H1 (cell line): Measurements from ENCODE around the gene BAAT. TPM values are rescaled to one million over a fixed set of nuclear protein-coding genes. Genes with fewer than 3 reads are reported as not detected.

Experiments
- CTCF ChIA-PET: fragments of 300-600 bp; sonication (Branson Sonifier 250); formaldehyde crosslinking; loops from one replicate; lab custom pipeline; 2021; ENCODE audit not compliant: partially characterized antibody; lab: Charles Lee
- POLR2A ChIA-PET: fragments of 300-600 bp; sonication (Branson Sonifier 250); formaldehyde crosslinking; loops from one replicate; lab custom pipeline; 2021; ENCODE audit warnings: inconsistent platforms; ENCODE audit not compliant: partially characterized antibody; lab: Charles Lee
- DNase-seq, 2 experiments: peaks; one replicate each; pipeline versions ENCODE4 v3.0.0 to v3.0.0-alpha.2; 2010 to 2022; ENCODE audit warnings: low spot score in 2 of 2, low read depth in 1 of 2, mixed read lengths in 1 of 2
- FAIRE-seq: peaks from 2 replicates; lab custom pipeline; 2011; peaks lifted over from hg19 to GRCh38; lab: Jason Lieb, UNC
- H2AFZ ChIP-seq: 2 replicates; pipeline ENCODE4 v1.8.1; 2012; ENCODE audit warnings: low read length, inconsistent platforms
- H2AK5ac ChIP-seq: 2 replicates; pipeline ENCODE4 v1.6.1; 2013; ENCODE audit warnings: low read depth, low read length
- H2BK120ac ChIP-seq: replicated peaks from 2 replicates; pipeline ENCODE3; 2013; ENCODE audit warnings: low read depth, low read length, inconsistent platforms
- H2BK12ac ChIP-seq: 2 replicates; pipeline ENCODE4 v1.6.1; 2013; ENCODE audit warnings: low read depth, low read length
- H2BK15ac ChIP-seq: 2 replicates; pipeline ENCODE4 v1.6.1; 2013; ENCODE audit warnings: low read length
- H2BK20ac ChIP-seq: 2 replicates; pipeline ENCODE4 v1.6.1; 2013; ENCODE audit warnings: low read length
- H2BK5ac ChIP-seq: 2 replicates; pipeline ENCODE4 v1.6.1; 2013; ENCODE audit warnings: low read depth, low read length
- H3K14ac ChIP-seq: 2 replicates; pipeline ENCODE4 v1.6.1; 2013; ENCODE audit warnings: inconsistent platforms; ENCODE audit not compliant: insufficient read length
- H3K18ac ChIP-seq: 2 replicates; pipeline ENCODE4 v1.6.1; 2013; ENCODE audit warnings: low read length; ENCODE audit errors: extremely low read depth
- H3K23ac ChIP-seq: 2 replicates; pipeline ENCODE4 v1.6.1; 2013; ENCODE audit warnings: inconsistent platforms; ENCODE audit not compliant: insufficient read length
- H3K23me2 ChIP-seq: 2 replicates; pipeline ENCODE4 v1.6.1; 2013; ENCODE audit warnings: low read depth, low read length
- H3K27ac ChIP-seq: 2 replicates; pipeline ENCODE4 v1.6.1; 2011; ENCODE audit warnings: low read depth, low read length, inconsistent platforms
- H3K27me3 ChIP-seq, 4 experiments: replicated peaks in 1 of 4; 1 replicate in 1 of 4; 2 replicates in 3 of 4; pipeline versions ENCODE4 v1.6.1 to v1.8.1; 2011 to 2013; ENCODE audit warnings: low read length in 3 of 4, mild to moderate bottlenecking in 3 of 4, inconsistent platforms in 2 of 4, mixed read lengths in 2 of 4, moderate library complexity in 1 of 4; ENCODE audit not compliant: control insufficient read depth in 3 of 4, insufficient read depth in 3 of 4; ENCODE audit errors: extremely low read depth in 1 of 4
- H3K36me3 ChIP-seq, 4 experiments: 2 replicates each; pipeline versions ENCODE4 v1.6.1 to v1.8.1; 2011 to 2013; ENCODE audit warnings: mild to moderate bottlenecking in 4 of 4, low read length in 3 of 4, moderate library complexity in 2 of 4, control low read depth in 1 of 4, inconsistent platforms in 1 of 4; ENCODE audit not compliant: insufficient read depth in 4 of 4, control insufficient read depth in 2 of 4
- H3K4ac ChIP-seq: replicated peaks from 2 replicates; pipeline ENCODE3; 2013; ENCODE audit warnings: low read length, low read depth, mixed read lengths, inconsistent platforms; ENCODE audit not compliant: insufficient read length
- H3K4me1 ChIP-seq, 4 experiments: replicated peaks in 1 of 4; 1 replicate in 1 of 4; 2 replicates in 3 of 4; pipeline versions ENCODE4 v1.6.1 to v1.8.1; 2011 to 2013; ENCODE audit warnings: low read length in 3 of 4, inconsistent platforms in 2 of 4, mixed read lengths in 1 of 4; ENCODE audit not compliant: insufficient read depth in 4 of 4, control insufficient read depth in 3 of 4
- H3K4me2 ChIP-seq, 2 experiments: 2 replicates each; pipeline versions ENCODE4 v1.6.1 to v1.8.1; 2011 to 2013; ENCODE audit warnings: low read depth in 2 of 2, low read length in 2 of 2, control low read depth in 1 of 2, inconsistent platforms in 1 of 2, mild to moderate bottlenecking in 1 of 2; ENCODE audit not compliant: insufficient read depth in 1 of 2
- H3K4me3 ChIP-seq, 4 experiments: fragments of 200-600, 300-600 bp in 1 of 4; sonication (generic), shearing (Covaris generic), sonication (Bioruptor Twin) in 1 of 4; 2 replicates each; pipeline versions ENCODE4 v1.5.1 to v1.8.1; 2011 to 2016; ENCODE audit warnings: low read length in 4 of 4, low read depth in 3 of 4, control low read depth in 2 of 4, inconsistent platforms in 2 of 4, mild to moderate bottlenecking in 2 of 4, mixed read lengths in 1 of 4, moderate library complexity in 1 of 4; ENCODE audit not compliant: insufficient read depth in 2 of 4; ENCODE audit errors: extremely low read depth in 1 of 4
- H3K56ac ChIP-seq: replicated peaks from 2 replicates; pipeline ENCODE3; 2013; ENCODE audit warnings: low read depth, mild to moderate bottlenecking, mixed read lengths, low read length, inconsistent platforms; ENCODE audit not compliant: insufficient read length
- H3K79me1 ChIP-seq: 2 replicates; pipeline ENCODE4 v1.6.1; 2013; ENCODE audit warnings: low read depth, low read length, control low read depth
- H3K79me2 ChIP-seq, 2 experiments: 2 replicates each; pipeline versions ENCODE4 v1.6.1 to v1.8.1; 2012 to 2013; ENCODE audit warnings: low read length in 2 of 2, mild to moderate bottlenecking in 2 of 2, inconsistent platforms in 1 of 2; ENCODE audit not compliant: insufficient read depth in 2 of 2, control insufficient read depth in 1 of 2
- H3K9ac ChIP-seq, 4 experiments: replicated peaks in 1 of 4; 1 replicate in 1 of 4; 2 replicates in 3 of 4; pipeline versions ENCODE4 v1.6.1 to v1.8.1; 2011 to 2013; ENCODE audit warnings: low read depth in 3 of 4, low read length in 3 of 4, control low read depth in 2 of 4, mild to moderate bottlenecking in 2 of 4, moderate library complexity in 2 of 4, inconsistent platforms in 1 of 4; ENCODE audit errors: extremely low read depth in 1 of 4
- H3K9me3 ChIP-seq, 2 experiments: 2 replicates each; pipeline versions ENCODE4 v1.6.1 to v1.8.1; 2012 to 2013; ENCODE audit warnings: mild to moderate bottlenecking in 2 of 2, moderate library complexity in 2 of 2, control low read depth in 1 of 2, inconsistent platforms in 1 of 2, low read depth in 1 of 2, low read length in 1 of 2, mixed read lengths in 1 of 2; ENCODE audit not compliant: insufficient read depth in 2 of 2
- H4K20me1 ChIP-seq, 2 experiments: replicated peaks in 1 of 2; 2 replicates each; pipeline versions ENCODE3 to v1.8.1; 2011 to 2013; ENCODE audit warnings: inconsistent platforms in 2 of 2, low read length in 2 of 2, mild to moderate bottlenecking in 1 of 2; ENCODE audit not compliant: insufficient read depth in 2 of 2, control insufficient read depth in 1 of 2
- H4K5ac ChIP-seq: 2 replicates; pipeline ENCODE4 v1.6.1; 2013; ENCODE audit warnings: low read length, low read depth, mixed read lengths, inconsistent platforms; ENCODE audit not compliant: insufficient read length
- H4K8ac ChIP-seq: 2 replicates; pipeline ENCODE4 v1.8.0; 2013; ENCODE audit warnings: mild to moderate bottlenecking, moderate library complexity, low read length, inconsistent platforms; ENCODE audit not compliant: insufficient read depth; ENCODE audit errors: extremely low read depth
- H4K91ac ChIP-seq: replicated peaks from 2 replicates; pipeline ENCODE3; 2013; ENCODE audit warnings: low read length, mixed read lengths, inconsistent platforms; ENCODE audit not compliant: insufficient read length
- ASH2L ChIP-seq: fragments of 200-600, 300-600 bp; sonication (generic); IDR thresholded peaks from one replicate; pipeline ENCODE4 v1.7.1; 2017; ENCODE audit warnings: low read length
- ATF2 ChIP-seq: IDR thresholded peaks from 2 replicates; pipeline ENCODE4 v1.6.1; 2012; ENCODE audit warnings: low read length, inconsistent platforms
- CEBPB ChIP-seq: IDR thresholded peaks from 2 replicates; pipeline ENCODE4 v1.6.1; 2012; ENCODE audit warnings: low read depth, low read length
- CHD2 ChIP-seq: IDR thresholded peaks from 2 replicates; pipeline ENCODE4 v1.6.1; 2012; ENCODE audit warnings: low read length, improper control_type of control experiment
- JUN ChIP-seq: IDR thresholded peaks from 2 replicates; pipeline ENCODE4 v1.6.1; 2011; ENCODE audit warnings: low read depth, mild to moderate bottlenecking, improper control_type of control experiment, low read length
- KDM1A ChIP-seq: fragments of 200-600, 300-600 bp; sonication (generic); IDR thresholded peaks from 2 replicates; pipeline ENCODE4 v1.7.1; 2016; ENCODE audit warnings: mild to moderate bottlenecking, low read length, borderline replicate concordance
- NRF1 ChIP-seq: IDR thresholded peaks from 2 replicates; pipeline ENCODE4 v1.6.1; 2011; ENCODE audit warnings: mild to moderate bottlenecking, low read depth, low read length, improper control_type of control experiment
- SP2 ChIP-seq: IDR thresholded peaks from 2 replicates; pipeline ENCODE4 v1.6.1; 2012; ENCODE audit warnings: mild to moderate bottlenecking, low read length, inconsistent platforms
- SUZ12 ChIP-seq: fragments of 200-600 bp; sonication (generic); IDR thresholded peaks from 2 replicates; pipeline ENCODE4 v1.6.1; 2012; ENCODE audit warnings: mild to moderate bottlenecking, inconsistent platforms, low read length, moderate library complexity, mixed read lengths
- TEAD4 ChIP-seq: IDR thresholded peaks from 2 replicates; pipeline ENCODE4 v1.6.1; 2012; ENCODE audit warnings: low read depth, low read length, inconsistent platforms, mixed read lengths
- USF2 ChIP-seq: IDR thresholded peaks from 2 replicates; pipeline ENCODE4 v1.6.1; 2011; ENCODE audit warnings: low read length, improper control_type of control experiment
- WGBS, 2 experiments: shearing (Covaris generic) in 1 of 2; methylation state at CpG; one replicate each; pipeline versions ENCODE4 v1.1.6 to v1.1.7; 2013 to 2015; ENCODE audit warnings: low lambda C conversion rate in 2 of 2, mixed read lengths in 2 of 2, inconsistent platforms in 1 of 2, low coverage in 1 of 2, missing lambda C conversion rate in 1 of 2; ENCODE audit not compliant: insufficient replicate concordance in 2 of 2, insufficient coverage in 1 of 2, insufficient read length in 1 of 2; ENCODE audit errors: extremely low coverage in 1 of 2, missing lambda C conversion rate in 1 of 2; 5-methylcytosine and 5-hydroxymethylcytosine counted together
- polyA plus RNA-seq, 7 experiments: library from polyadenylated mRNA; depleted of rRNA in 3 of 7; stranded (reverse) in 5 of 7; unstranded in 2 of 7; fragments of >200 nt in 5 of 7; fragments of 200-250 nt in 2 of 7; gene quantifications; 1 replicate in 5 of 7; 2 replicates in 1 of 7; 4 replicates in 1 of 7; pipeline versions ENCODE4 v1.2.1 to v1.2.3, GENCODE V29; 2011 to 2013; ENCODE audit warnings: missing spikeins in 2 of 7, mixed read lengths in 2 of 7
- total RNA-seq: library from RNA; stranded (reverse); fragmentation: NEBNext Ultra II Directional; extraction: Animal tissue kit (Norgen Biotek cat#: 25700); gene quantifications from 2 replicates; pipeline ENCODE4 v1.2.1, GENCODE V29; 2021

BAAT gene
- total and polyA plus RNA-seq, 2 of the 8 experiments (the other 6 are each of a cell fraction or from before 2014, with no cell fraction given) = 0.09 to 0.17 TPM

GRCh38 chr9:101366038-101366756, 18.6 kb downstream of the BAAT start:
- Histone ChIP-seq H3K9me3 (no peaks in the 10 kb centered on the region), H3K4ac (no peak overlapping the region), H4K20me1 (no peaks in the 10 kb centered on the region), H4K8ac (no peak overlapping the region), H3K27me3 (no peaks in the 10 kb centered on the region), H3K4me1 (no peaks in the 10 kb centered on the region), H3K23me2 (no peaks in the 10 kb centered on the region), H4K5ac (no peak overlapping the region), H3K9ac (no peak overlapping the region), H2BK120ac (no peak overlapping the region), H3K36me3 (no peaks in the 10 kb centered on the region), H3K79me2 (no peaks in the 10 kb centered on the region), H3K27ac (no peak overlapping the region), H3K56ac (no peak overlapping the region), H2BK20ac (no peak overlapping the region), H2AK5ac (no peak overlapping the region), H2BK5ac (no peak overlapping the region), H3K79me1 (no peaks in the 10 kb centered on the region), H3K23ac (no peak overlapping the region), H2AFZ (no peak overlapping the region), H3K18ac (no peak overlapping the region), H3K4me2 (no peak overlapping the region), H3K14ac (no peak overlapping the region), H2BK15ac (no peak overlapping the region), H2BK12ac (no peak overlapping the region), H4K91ac (no peak overlapping the region), H3K4me3 (no peak overlapping the region)
- FAIRE-seq (no peak), DNase-seq (no peak)
- POLR2A ChIA-PET = no interaction called here
- WGBS, 2 experiments = 83% methylated on average over 5 of the region's 5 CpGs; no CpG with 5 or more reads in 1 of the 2 experiments
- CTCF ChIA-PET = no interaction called here
- TF ChIP-seq SP2 (no peak), USF2 (no peak), JUN (no peak), ASH2L (no peak), CEBPB (no peak), TEAD4 (no peak), KDM1A (no peak), CHD2 (no peak), ATF2 (no peak), NRF1 (no peak), SUZ12 (no peak)
